HFFc6 (cell line): Measurements from ENCODE around the gene SPIN1. TPM values are rescaled to one million over a fixed set of nuclear protein-coding genes. Genes with fewer than 3 reads are reported as not detected.

Experiments used
- DNase-seq: peaks from one replicate; pipeline ENCODE4 v3.0.0-alpha.2; 2018
- H3K27ac Mint-ChIP-seq: 2 replicates; pipeline ENCODE4 v1.8.0; 2020; ENCODE audit warnings: mild to moderate bottlenecking, mixed read lengths
- H3K27me3 Mint-ChIP-seq: 2 replicates; pipeline ENCODE4 v1.8.0; 2021; ENCODE audit warnings: mild to moderate bottlenecking, moderate library complexity, mixed read lengths; ENCODE audit not compliant: insufficient read depth
- H3K36me3 Mint-ChIP-seq: 2 replicates; pipeline ENCODE4 v1.8.0; 2021; ENCODE audit warnings: low read depth, mixed read lengths
- H3K4me1 Mint-ChIP-seq: 2 replicates; pipeline ENCODE4 v1.8.0; 2020; ENCODE audit warnings: low read depth, mixed read lengths
- H3K4me3 Mint-ChIP-seq: 2 replicates; pipeline ENCODE4 v1.8.0; 2020; ENCODE audit warnings: mild to moderate bottlenecking, moderate library complexity, mixed read lengths
- H3K9me3 Mint-ChIP-seq: 2 replicates; pipeline ENCODE4 v1.8.0; 2020; ENCODE audit warnings: mild to moderate bottlenecking, mixed read lengths
- total RNA-seq, 6 experiments: library from RNA; stranded (reverse); fragmentation: NEBNext Ultra II Directional; extraction: Animal tissue kit (Norgen Biotek cat#: 25700); gene quantifications; 2 replicates in 1 of 6; 3 replicates in 5 of 6; pipeline ENCODE4 v1.2.3, GENCODE V29; 2021
- TF ChIP-seq, protein P1 (sequence below): fragments of 200-600 bp; sonication (generic); IDR thresholded peaks from 2 replicates; pipeline ENCODE4 v1.5.0; 2021; ENCODE audit warnings: antibody characterized with exemption, mild to moderate bottlenecking

Gene SPIN1
- total RNA-seq, 6 experiments from 2014 or later: 97.2 to 131 (median 119) TPM

DNA sequence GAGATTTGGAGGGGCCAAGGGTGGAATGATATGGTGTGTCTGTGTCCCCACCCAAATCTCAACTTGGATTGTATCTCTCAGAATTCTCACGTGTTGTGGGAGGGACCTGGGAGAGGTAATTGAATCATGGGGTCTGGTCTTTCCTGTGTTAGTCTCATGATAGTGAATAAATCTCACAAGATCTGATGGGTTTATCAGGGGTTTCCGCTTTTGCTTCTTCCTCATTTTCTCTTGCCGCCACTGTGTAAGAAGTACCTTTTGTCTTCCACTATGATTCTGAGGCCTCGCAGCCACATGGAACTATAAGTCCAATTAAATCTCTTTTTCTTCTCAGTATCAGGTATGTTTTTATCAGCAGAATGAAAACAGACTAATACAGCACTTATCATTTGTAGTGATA lies 29.5 kb upstream of the SPIN1 start:
- Mint-ChIP-seq H3K9me3 (peaks cover 7% of the 10 kb centered on the region), H3K36me3 (no peaks in the 10 kb centered on the region), H3K27me3 (peaks cover 1% of the 10 kb centered on the region; the same call in 1 of the 2 replicates), H3K4me3 (no peak overlapping the region), H3K27ac (no peak overlapping the region), H3K4me1 (peaks cover 5% of the 10 kb centered on the region; the same call in 1 of the 2 replicates)
- TF ChIP-seq, protein P1, sequence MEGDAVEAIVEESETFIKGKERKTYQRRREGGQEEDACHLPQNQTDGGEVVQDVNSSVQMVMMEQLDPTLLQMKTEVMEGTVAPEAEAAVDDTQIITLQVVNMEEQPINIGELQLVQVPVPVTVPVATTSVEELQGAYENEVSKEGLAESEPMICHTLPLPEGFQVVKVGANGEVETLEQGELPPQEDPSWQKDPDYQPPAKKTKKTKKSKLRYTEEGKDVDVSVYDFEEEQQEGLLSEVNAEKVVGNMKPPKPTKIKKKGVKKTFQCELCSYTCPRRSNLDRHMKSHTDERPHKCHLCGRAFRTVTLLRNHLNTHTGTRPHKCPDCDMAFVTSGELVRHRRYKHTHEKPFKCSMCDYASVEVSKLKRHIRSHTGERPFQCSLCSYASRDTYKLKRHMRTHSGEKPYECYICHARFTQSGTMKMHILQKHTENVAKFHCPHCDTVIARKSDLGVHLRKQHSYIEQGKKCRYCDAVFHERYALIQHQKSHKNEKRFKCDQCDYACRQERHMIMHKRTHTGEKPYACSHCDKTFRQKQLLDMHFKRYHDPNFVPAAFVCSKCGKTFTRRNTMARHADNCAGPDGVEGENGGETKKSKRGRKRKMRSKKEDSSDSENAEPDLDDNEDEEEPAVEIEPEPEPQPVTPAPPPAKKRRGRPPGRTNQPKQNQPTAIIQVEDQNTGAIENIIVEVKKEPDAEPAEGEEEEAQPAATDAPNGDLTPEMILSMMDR: no peak
- DNase-seq: no peak

DNA sequence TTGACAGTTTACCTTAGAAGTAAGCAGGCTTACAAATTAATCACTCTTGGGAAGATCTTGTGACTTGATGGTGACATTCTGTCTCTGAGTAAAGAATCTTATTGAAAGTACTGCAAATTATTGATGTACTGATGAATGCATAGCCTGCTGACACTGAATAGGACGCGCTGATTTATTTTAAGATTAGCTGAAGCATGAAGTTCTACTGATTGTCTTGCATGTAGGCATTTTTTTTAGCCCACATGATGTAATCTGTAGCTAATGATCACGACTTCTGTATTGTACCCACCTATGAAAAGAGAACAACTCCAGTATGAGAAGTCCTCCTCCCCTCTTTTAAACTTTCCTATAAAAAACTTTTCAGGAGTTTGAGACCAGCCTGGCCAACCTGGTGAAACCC lies 28.3 kb upstream of the SPIN1 start:
- TF ChIP-seq, protein P1: no peak
- Mint-ChIP-seq H3K4me1 (peaks cover 4% of the 10 kb centered on the region; the same call in 1 of the 2 replicates), H3K36me3 (no peaks in the 10 kb centered on the region), H3K4me3 (no peak overlapping the region), H3K9me3 (no peaks in the 10 kb centered on the region), H3K27me3 (peaks cover 2% of the 10 kb centered on the region; the same call in 1 of the 2 replicates), H3K27ac (no peak overlapping the region)
- DNase-seq: no peak

DNA sequence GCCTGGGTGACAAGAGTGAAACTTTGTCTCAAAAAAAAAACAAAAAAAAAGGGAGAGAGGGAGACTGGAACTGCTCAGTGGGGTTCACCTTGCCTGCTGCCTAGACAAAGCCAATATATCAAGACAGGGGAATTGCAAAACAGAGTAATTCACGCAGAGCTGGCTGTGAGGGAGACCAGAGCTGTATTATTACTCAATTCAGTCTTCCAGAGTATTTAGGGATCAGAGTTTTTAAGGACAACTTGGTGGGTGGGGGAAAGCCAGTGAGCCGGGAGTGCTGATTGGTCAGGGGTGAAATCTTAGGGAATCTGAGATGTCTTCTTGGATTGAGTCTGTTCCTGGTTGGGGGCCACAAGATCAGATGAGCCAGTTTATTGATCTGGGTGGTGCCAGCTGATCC lies 25.6 kb upstream of the SPIN1 start:
- Mint-ChIP-seq H3K27ac (no peak overlapping the region), H3K36me3 (no peaks in the 10 kb centered on the region), H3K27me3 (peaks cover 5% of the 10 kb centered on the region; the same call in 1 of the 2 replicates), H3K4me3 (no peak overlapping the region), H3K4me1 (no peaks in the 10 kb centered on the region), H3K9me3 (peaks cover 10% of the 10 kb centered on the region)
- TF ChIP-seq, protein P1: no peak
- DNase-seq: no peak

DNA sequence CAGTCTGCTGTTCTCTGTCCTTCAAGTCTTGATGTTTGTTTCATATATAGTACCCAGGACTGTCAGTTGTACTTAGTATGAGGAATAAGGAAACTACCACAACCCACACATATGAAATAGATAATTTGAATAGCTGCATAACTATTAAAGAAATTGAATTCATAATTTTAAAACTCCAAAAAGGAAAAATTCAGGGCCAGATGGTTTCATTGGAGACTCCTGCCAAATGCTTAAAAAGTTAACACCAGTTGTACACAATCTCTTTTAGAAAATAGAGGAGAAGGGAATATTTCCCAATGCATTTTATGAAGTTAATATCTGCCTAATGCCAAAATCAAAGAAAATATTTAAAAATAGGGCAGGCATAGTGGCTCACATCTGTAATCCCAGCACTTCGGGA lies 24.6 kb upstream of the SPIN1 start:
- no peak for DNase-seq
- peaks cover 5% of the 10 kb centered on the region; the same call in 1 of the 2 replicates for H3K36me3 Mint-ChIP-seq
- peaks cover 5% of the 10 kb centered on the region; the same call in 1 of the 2 replicates for H3K27me3 Mint-ChIP-seq
- H3K4me1 Mint-ChIP-seq: no peaks in the 10 kb centered on the region
- no peak overlapping the region for H3K27ac Mint-ChIP-seq
- peaks cover 16% of the 10 kb centered on the region for H3K9me3 Mint-ChIP-seq
- TF ChIP-seq, protein P1: no peak
- no peak overlapping the region for H3K4me3 Mint-ChIP-seq

DNA sequence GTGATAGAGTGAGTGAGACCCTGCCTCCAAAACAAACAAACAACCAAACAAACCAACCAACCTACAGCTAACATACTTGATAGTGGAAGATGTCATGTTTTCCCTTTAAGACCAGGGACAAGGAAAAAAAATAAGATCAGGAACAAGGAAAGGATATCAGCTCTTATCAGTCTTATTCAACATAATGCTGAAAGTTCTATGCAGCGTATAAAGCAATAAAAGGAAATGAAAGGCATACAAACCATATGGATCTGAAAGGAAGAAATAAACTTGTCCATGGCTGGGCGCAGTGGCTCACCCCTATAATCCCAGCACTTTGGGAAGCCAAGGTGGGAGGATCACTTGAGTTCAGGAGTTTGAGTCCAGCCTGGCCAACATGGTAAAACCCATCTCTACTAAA lies 23.5 kb upstream of the SPIN1 start:
- no peaks in the 10 kb centered on the region for H3K4me1 Mint-ChIP-seq
- H3K27me3 Mint-ChIP-seq: peaks cover 5% of the 10 kb centered on the region; the same call in 1 of the 2 replicates
- H3K4me3 Mint-ChIP-seq: no peak overlapping the region
- H3K36me3 Mint-ChIP-seq: peaks cover 5% of the 10 kb centered on the region; the same call in 1 of the 2 replicates
- no peak for DNase-seq
- no peak overlapping the region for H3K27ac Mint-ChIP-seq
- TF ChIP-seq, protein P1: no peak
- H3K9me3 Mint-ChIP-seq: peaks cover 16% of the 10 kb centered on the region
